H9 (cell line): ENCODE measurements around the gene MED13L. TPM values are rescaled to one million over a fixed set of nuclear protein-coding genes. Genes with fewer than 3 reads are reported as not detected.

Source experiments
- DNase-seq: peaks from one replicate; pipeline ENCODE4 v3.0.0-alpha.2; 2017
- H2AFZ ChIP-seq: one replicate; pipeline ENCODE4 v1.6.1; 2013; ENCODE audit warnings: mild to moderate bottlenecking, low read length, control low read depth, moderate library complexity
- H2AK5ac ChIP-seq: 2 replicates; pipeline ENCODE4 v1.6.1; 2013; ENCODE audit warnings: low read length, control low read depth, mixed read lengths; ENCODE audit not compliant: insufficient read length
- H2BK120ac ChIP-seq: one replicate; pipeline ENCODE4 v1.6.1; 2013; ENCODE audit warnings: low read depth, mild to moderate bottlenecking, low read length, control low read depth, inconsistent platforms; ENCODE audit not compliant: poor library complexity, severe bottlenecking
- H2BK12ac ChIP-seq: 2 replicates; pipeline ENCODE4 v1.6.1; 2013; ENCODE audit warnings: low read length, control low read depth, mixed read lengths, low read depth; ENCODE audit not compliant: insufficient read length
- H2BK15ac ChIP-seq: 2 replicates; pipeline ENCODE4 v1.6.1; 2013; ENCODE audit warnings: low read depth, low read length, control low read depth
- H2BK20ac ChIP-seq: one replicate; pipeline ENCODE4 v1.6.1; 2013; ENCODE audit warnings: low read depth, mild to moderate bottlenecking, low read length, control low read depth, inconsistent platforms; ENCODE audit not compliant: poor library complexity, severe bottlenecking
- H2BK5ac ChIP-seq: 2 replicates; pipeline ENCODE4 v1.6.1; 2013; ENCODE audit warnings: low read length, control low read depth, mixed read lengths; ENCODE audit not compliant: insufficient read length
- H3K14ac ChIP-seq: 2 replicates; pipeline ENCODE4 v1.6.1; 2013; ENCODE audit warnings: low read length, control low read depth; ENCODE audit not compliant: insufficient read depth
- H3K18ac ChIP-seq: 2 replicates; pipeline ENCODE4 v1.6.1; 2013; ENCODE audit warnings: low read depth, mild to moderate bottlenecking, mixed read lengths, low read length, control low read depth; ENCODE audit not compliant: insufficient read length
- H3K23ac ChIP-seq: 2 replicates; pipeline ENCODE4 v1.6.1; 2013; ENCODE audit warnings: low read length, control low read depth, mixed read lengths, low read depth; ENCODE audit not compliant: insufficient read length
- H3K23me2 ChIP-seq: 2 replicates; pipeline ENCODE4 v1.6.1; 2013; ENCODE audit warnings: low read depth, mild to moderate bottlenecking, mixed read lengths, low read length, control low read depth; ENCODE audit not compliant: insufficient read length, poor library complexity, severe bottlenecking
- H3K27ac ChIP-seq: 2 replicates; pipeline ENCODE4 v1.5.1; 2013; ENCODE audit warnings: low read length, control low read depth, mixed read lengths, low read depth; ENCODE audit not compliant: insufficient read length
- H3K27me3 ChIP-seq: 2 replicates; pipeline ENCODE4 v1.6.1; 2013; ENCODE audit warnings: low read length, control low read depth, inconsistent platforms; ENCODE audit not compliant: insufficient read depth
- H3K4ac ChIP-seq: 2 replicates; pipeline ENCODE4 v1.6.1; 2013; ENCODE audit warnings: low read depth, mild to moderate bottlenecking, control low read depth, inconsistent platforms, low read length, moderate library complexity
- H3K4me1 ChIP-seq: 2 replicates; pipeline ENCODE4 v1.6.1; 2013; ENCODE audit warnings: low read length, control low read depth, inconsistent platforms; ENCODE audit not compliant: insufficient read depth
- H3K4me2 ChIP-seq: 2 replicates; pipeline ENCODE4 v1.6.1; 2013; ENCODE audit warnings: low read length, control low read depth, mixed read lengths; ENCODE audit not compliant: insufficient read length, insufficient read depth
- H3K56ac ChIP-seq: 2 replicates; pipeline ENCODE4 v1.6.1; 2013; ENCODE audit warnings: low read depth, mild to moderate bottlenecking, mixed read lengths, low read length, control low read depth; ENCODE audit not compliant: insufficient read length
- H3K79me1 ChIP-seq: 2 replicates; pipeline ENCODE4 v1.6.1; 2013; ENCODE audit warnings: low read depth, mild to moderate bottlenecking, moderate library complexity, low read length, control low read depth, inconsistent platforms; ENCODE audit not compliant: insufficient read depth, poor library complexity, severe bottlenecking
- H3K79me2 ChIP-seq: 2 replicates; pipeline ENCODE4 v1.6.1; 2013; ENCODE audit warnings: low read length, control low read depth, inconsistent platforms; ENCODE audit not compliant: insufficient read depth
- H3K9ac ChIP-seq: 2 replicates; pipeline ENCODE4 v1.6.1; 2013; ENCODE audit warnings: low read length, control low read depth, mixed read lengths; ENCODE audit not compliant: insufficient read length; ENCODE audit errors: extremely low read depth
- H3K9me3 ChIP-seq: one replicate; pipeline ENCODE4 v1.6.1; 2013; ENCODE audit warnings: low read depth, low read length, inconsistent platforms; ENCODE audit not compliant: control insufficient read depth
- H3T11ph ChIP-seq: one replicate; pipeline ENCODE4 v1.6.1; 2013; ENCODE audit warnings: mild to moderate bottlenecking, low read length, control low read depth, inconsistent platforms
- H4K20me1 ChIP-seq: one replicate; pipeline ENCODE4 v1.6.1; 2013; ENCODE audit not compliant: control insufficient read depth, insufficient read length, insufficient read depth
- H4K5ac ChIP-seq: 2 replicates; pipeline ENCODE4 v1.6.1; 2013; ENCODE audit warnings: low read depth, mild to moderate bottlenecking, mixed read lengths, low read length, control low read depth; ENCODE audit not compliant: insufficient read length
- H4K8ac ChIP-seq: replicated peaks from 2 replicates; pipeline ENCODE4 v1.6.1; 2013; ENCODE audit warnings: low read length, control low read depth, mixed read lengths, low read depth; ENCODE audit not compliant: insufficient read length
- H4K91ac ChIP-seq: 2 replicates; pipeline ENCODE4 v1.6.1; 2013; ENCODE audit warnings: low read depth, mild to moderate bottlenecking, moderate library complexity, mixed read lengths, low read length, control low read depth; ENCODE audit not compliant: insufficient read length
- H3K27ac Mint-ChIP-seq, 3 experiments: 2 replicates in 2 of 3; 3 replicates in 1 of 3; pipeline ENCODE4 v1.8.0; 2020 to 2021; ENCODE audit warnings: mixed read lengths in 3 of 3, mild to moderate bottlenecking in 1 of 3, moderate library complexity in 1 of 3
- H3K27me3 Mint-ChIP-seq: 2 replicates; pipeline ENCODE4 v1.8.0; 2021; ENCODE audit warnings: low read depth, mild to moderate bottlenecking, moderate library complexity, mixed read lengths
- H3K36me3 Mint-ChIP-seq, 3 experiments: 2 replicates in 2 of 3; 3 replicates in 1 of 3; pipeline ENCODE4 v1.8.0; 2020 to 2021; ENCODE audit warnings: low read depth in 3 of 3, mixed read lengths in 3 of 3; ENCODE audit not compliant: insufficient read depth in 1 of 3
- H3K4me1 Mint-ChIP-seq, 2 experiments: 2 replicates each; pipeline ENCODE4 v1.8.0; 2020; ENCODE audit warnings: mixed read lengths in 2 of 2
- H3K4me3 Mint-ChIP-seq, 2 experiments: 2 replicates in 1 of 2; 3 replicates in 1 of 2; pipeline ENCODE4 v1.8.0; 2020 to 2021; ENCODE audit warnings: mild to moderate bottlenecking in 2 of 2, mixed read lengths in 2 of 2, moderate library complexity in 1 of 2
- H3K9me3 Mint-ChIP-seq, 2 experiments: 2 replicates in 1 of 2; 3 replicates in 1 of 2; pipeline ENCODE4 v1.8.0; 2020; ENCODE audit warnings: mild to moderate bottlenecking in 2 of 2, mixed read lengths in 2 of 2, moderate library complexity in 1 of 2
- CTCF ChIP-seq: fragments of 200-600 bp; sonication (generic); conservative IDR thresholded peaks from 3 replicates; pipeline ENCODE4 v1.8.0; 2021; ENCODE audit warnings: antibody characterized with exemption, mild to moderate bottlenecking
- total RNA-seq: library from RNA; stranded (reverse); gene quantifications from 2 replicates; pipeline ENCODE4 v1.2.1, GENCODE V29; 2021

MED13L gene
- total RNA-seq, 1 experiment from 2014 or later = 52.4 TPM

GRCh38 chr12:116138781-116139180 lies 138.7 kb downstream of the MED13L start:
- peaks cover 34 to 44% of the 10 kb centered on the region in 2 experiments for H3K4me1 Mint-ChIP-seq

More at GRCh38 chr12:116138781-116139180, 138.7 kb downstream of the MED13L start:
- Histone ChIP-seq H2BK12ac (no peak overlapping the region), H2BK15ac (no peak overlapping the region), H2AFZ (no peak overlapping the region), H3K9ac (no peak overlapping the region), H2BK5ac (no peak overlapping the region), H3K14ac (no peak overlapping the region), H4K20me1 (no peaks in the 10 kb centered on the region), H3K27ac (no peak overlapping the region), H3K23me2 (no peaks in the 10 kb centered on the region), H3K27me3 (no peaks in the 10 kb centered on the region), H3K4me2 (no peak overlapping the region), H3K4ac (no peak overlapping the region), H3K18ac (no peak overlapping the region), H4K8ac (no peak overlapping the region), H3T11ph (no peak overlapping the region), H2BK20ac (no peak overlapping the region), H3K9me3 (no peaks in the 10 kb centered on the region), H3K79me1 (no peaks in the 10 kb centered on the region), H2BK120ac (no peak overlapping the region), H3K23ac (no peak overlapping the region), H3K4me1 (peaks cover 8% of the 10 kb centered on the region; the same call in 1 of the 2 replicates), H3K79me2 (peaks cover 8% of the 10 kb centered on the region; the same call in 1 of the 2 replicates), H3K56ac (no peak overlapping the region), H4K5ac (no peak overlapping the region), H2AK5ac (no peak overlapping the region), H4K91ac (no peak overlapping the region)
- no peaks in the 10 kb centered on the region; a peak in 1 of 7 replicates for H3K36me3 Mint-ChIP-seq
- no peaks in the 10 kb centered on the region for H3K27me3 Mint-ChIP-seq
- H3K9me3 Mint-ChIP-seq = no peaks in the 10 kb centered on the region
- H3K4me3 Mint-ChIP-seq = no peak overlapping the region
- no peak for TF ChIP-seq CTCF
- H3K27ac Mint-ChIP-seq = peak overlapping the region; percentile 20 to 92 (median 56); a peak in 4 of 7 replicates
- DNase-seq = no peak
